ENCODE data around the gene CHRND.

The CHRND gene

GRCh38 chr2:232503809-232504323 is 22.1 kb upstream of the CHRND start:
- no peak for DNase-seq (ENCODE audit: low read depth in 2 of 2)

DNA sequence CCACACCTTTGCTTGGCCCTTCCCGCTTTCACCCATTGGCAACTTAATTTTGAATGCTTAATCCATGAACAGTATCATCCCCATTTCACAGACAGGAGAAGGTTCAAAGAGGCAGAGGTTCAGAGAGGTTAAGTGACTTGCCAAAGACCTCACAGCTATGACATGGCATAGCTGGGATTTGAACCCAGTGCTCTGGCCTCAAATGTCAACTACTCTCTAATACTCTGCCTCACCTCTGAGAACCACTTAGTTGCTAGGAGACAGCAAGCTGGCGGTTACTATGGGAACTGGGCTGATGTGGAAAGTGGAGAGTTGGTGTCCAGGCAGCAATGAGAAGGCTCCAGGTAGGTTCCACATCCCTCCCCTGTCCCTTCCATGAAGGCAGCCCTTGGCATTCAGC is 21.5 kb upstream of the CHRND start:
- no peak for DNase-seq (ENCODE audit: low read depth in 2 of 2)

DNA sequence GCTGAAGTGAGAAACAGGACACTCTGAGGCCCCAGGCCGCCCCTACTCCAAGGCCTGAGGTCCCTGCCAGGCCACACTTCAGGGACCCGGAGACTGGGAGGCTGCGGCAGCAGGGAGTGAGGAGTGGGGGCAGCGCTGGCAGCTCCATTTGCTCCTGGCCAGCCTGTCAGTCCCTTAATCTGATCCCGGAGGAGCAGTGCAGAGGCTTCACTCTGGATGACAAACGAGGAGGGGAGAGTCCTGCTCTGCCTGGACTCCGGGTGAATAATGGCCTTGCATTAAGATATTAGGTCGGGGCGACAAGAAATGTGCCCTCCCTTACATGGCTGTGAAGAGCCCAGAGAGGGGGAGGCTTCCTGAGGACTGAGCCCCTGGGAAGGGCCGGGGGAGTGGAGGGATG is 20.1 kb upstream of the CHRND start:
- no peak for DNase-seq (ENCODE audit: low read depth in 2 of 2)

GRCh38 chr2:232506709-232507108 is 19.3 kb upstream of the CHRND start:
- no peak for DNase-seq (ENCODE audit: low read depth in 2 of 2)

DNA sequence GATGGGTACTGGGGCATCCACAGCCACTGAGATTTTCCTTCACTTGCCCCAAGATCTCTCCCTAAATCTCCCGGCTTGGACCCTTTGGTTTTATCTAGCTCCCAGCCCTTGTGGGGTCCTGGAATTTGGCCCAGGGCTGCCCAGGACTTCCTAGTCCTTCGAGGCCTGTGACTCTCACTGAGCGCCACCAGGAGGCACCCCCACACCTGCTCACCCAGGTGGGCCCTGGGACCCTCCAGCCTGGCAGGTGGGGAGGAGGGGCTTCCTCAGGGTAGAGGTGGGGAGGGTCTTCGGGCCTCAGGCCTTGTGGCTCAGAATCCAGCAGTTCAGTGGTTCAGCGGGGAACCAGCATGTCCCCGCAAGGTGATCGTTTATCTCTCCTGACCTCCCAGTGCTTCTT is 17.7 kb upstream of the CHRND start:
- no peak for DNase-seq (ENCODE audit: low read depth in 2 of 2)

GRCh38 chr2:232511336-232511890 is 14.5 kb upstream of the CHRND start:
- DNase-seq (ENCODE audit: low read depth in 2 of 2), result no peak

DNA sequence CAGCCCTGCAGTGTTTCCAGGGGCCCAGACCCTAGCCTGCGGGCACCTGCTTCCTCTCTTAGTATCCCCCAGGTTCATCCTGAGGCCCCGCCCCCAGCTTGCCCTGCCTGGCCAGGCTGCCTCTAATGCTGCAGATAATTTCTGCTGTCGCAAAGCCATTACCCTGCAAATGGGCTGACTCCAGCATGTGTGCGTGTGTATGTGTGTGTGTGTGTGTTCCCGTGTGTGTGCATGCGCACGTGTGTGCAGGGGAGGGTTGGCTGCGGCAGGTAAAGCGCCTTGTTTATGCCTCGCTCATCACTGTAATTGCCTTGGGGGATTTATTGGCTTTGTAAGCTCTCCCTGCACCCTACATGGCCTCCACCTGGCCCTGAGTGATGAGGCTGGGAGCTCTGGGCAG is 13.4 kb upstream of the CHRND start:
- DNase-seq (ENCODE audit: low read depth in 2 of 2), result no peak

DNA sequence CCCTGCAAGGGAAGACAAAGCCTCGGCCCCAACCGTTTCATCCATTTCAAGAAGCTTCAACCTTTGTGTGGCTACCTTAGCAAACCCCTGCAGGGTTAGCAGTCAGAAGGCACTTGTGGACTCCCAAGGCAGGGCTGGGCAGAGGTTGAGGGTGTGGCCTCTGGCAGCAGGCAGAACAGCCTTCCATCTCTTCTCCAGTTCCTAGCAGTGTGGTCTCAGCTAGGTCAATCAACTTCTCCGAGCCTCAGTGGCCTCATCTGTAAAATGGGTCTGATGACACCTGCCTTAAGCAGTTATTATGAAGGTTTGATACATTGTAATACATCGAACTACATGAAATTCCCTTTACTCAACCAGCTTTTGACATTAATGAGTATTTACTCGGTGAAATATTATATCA is 12.6 kb upstream of the CHRND start:
- DNase-seq (ENCODE audit: low read depth in 2 of 2), result no peak

DNA sequence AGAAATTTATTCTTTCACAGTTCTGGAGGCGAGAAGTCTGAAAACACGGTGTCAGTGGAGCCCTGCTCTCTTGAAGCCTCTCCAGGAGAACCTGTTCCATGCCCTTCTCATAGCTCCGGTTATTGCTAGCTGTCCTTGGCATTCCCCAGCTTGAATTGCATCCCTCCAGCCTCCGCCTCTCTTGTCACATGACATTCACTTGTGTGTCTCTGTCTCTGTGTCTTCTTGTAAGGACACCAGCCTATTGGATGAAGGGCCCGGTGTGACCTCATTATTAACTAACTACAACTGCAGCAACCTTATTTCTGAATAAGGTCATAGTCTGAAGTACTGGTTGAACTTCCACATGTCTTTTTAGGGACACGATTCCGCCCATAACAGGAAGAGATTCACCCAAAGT is 10.3 kb upstream of the CHRND start:
- no peak for DNase-seq (ENCODE audit: low read depth in 2 of 2)

GRCh38 chr2:232516551-232516950 is 9.4 kb upstream of the CHRND start:
- DNase-seq (ENCODE audit: low read depth in 2 of 2), result no peak

DNA sequence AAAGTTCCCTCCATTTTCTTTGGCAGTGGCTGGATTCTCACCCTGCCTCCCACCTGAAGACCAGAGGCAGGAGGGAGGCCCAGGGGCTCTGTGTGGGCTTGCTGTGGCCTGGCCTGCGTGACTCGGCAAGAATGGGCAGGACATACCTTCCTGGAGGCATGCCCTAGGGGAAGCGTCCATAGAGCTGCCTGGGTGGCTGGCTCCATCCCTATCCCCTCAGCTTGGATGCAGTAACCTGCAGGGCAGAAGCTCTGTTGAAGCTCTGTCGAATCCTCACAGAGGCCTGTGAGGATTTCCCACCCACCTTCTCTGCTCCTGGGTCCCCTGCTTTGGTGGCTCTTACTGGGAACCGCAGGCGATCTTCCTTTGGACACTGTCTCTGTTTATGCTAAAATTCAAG is 7.1 kb upstream of the CHRND start:
- no peak for DNase-seq (ENCODE audit: low read depth in 2 of 2)

DNA sequence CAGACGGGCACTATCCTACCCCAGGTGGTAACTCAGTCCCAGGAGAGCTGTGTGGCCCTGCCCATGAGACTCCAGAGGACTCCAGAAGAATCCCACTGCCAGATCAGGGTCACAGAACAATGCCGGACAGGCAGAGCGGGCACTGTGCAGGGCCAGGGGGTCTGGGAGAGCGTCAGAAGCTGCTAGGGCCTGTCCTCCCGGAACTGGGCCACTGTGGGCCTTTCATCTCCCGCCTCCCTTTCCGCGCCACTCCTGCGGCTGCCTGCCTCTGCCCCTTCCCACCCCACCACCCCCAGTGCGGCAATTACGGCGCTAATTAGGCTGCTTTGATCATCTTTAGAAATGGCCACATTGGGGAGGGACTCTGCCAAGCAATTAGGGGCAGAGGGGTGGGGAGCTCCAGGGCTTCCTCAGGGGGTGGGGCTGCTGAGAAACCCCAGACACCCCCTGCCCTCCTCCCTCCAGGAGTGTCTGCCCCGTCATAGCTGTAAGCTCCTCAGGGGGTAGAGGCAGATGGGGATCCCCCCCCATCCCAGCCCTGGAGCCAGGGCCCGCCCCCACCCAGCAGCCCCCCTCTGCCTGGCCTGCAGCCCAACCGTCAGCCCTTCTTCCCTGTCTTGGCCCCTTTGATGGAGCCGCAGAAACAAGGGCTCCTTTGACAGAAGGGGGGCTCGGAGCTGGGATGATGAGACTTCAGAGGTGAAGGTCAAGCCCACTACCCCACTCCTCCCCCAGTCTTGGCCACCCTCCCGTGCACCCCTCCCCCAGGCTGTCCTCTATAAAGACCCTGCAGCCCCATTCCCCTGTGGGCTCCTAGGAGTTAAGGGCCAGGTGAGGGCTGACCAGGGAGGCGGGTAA is 6.2 kb upstream of the CHRND start, which contains the start of gene PRSS56:
TSS of gene PRSS56 (plus strand) at position 808 of the 858 bp plus-strand sequence. CDS start 211 bp downstream, outside the sequence.
- DNase-seq (ENCODE audit: low read depth in 2 of 2), result no peak

- no peak for DNase-seq (ENCODE audit: low read depth in 2 of 2)
These were observed 5.5 kb upstream of the CHRND start for GRCh38 chr2:232520489-232520888.

GRCh38 chr2:232521098-232521497 is 4.9 kb upstream of the CHRND start:
- no peak for DNase-seq (ENCODE audit: low read depth in 2 of 2)

DNA sequence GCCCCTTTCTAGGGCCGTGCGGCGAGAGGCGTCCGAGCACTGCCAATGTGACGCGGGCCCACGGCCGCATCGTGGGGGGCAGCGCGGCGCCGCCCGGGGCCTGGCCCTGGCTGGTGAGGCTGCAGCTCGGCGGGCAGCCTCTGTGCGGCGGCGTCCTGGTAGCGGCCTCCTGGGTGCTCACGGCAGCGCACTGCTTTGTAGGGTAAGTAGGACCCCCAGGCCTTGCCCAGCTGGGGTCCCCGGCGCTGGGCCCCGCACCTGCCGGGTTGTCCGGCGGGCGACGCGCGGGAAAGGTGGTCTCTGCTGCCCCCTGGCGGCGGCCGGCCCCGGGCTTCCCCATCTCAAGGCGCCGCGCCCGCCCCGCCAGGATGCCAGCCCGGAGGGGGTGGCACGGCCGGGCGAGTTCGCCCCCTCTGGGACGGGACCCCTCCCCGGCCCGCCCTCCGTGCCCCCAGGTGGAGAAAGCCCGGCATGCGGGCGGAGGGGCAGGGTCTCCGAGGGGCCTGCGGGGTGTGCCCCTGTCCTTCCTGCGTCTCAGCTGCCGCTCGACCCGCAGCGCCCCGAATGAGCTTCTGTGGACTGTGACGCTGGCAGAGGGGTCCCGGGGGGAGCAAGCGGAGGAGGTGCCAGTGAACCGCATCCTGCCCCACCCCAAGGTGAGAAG is 3.9 kb upstream of the CHRND start:
- DNase-seq (ENCODE audit: low read depth in 2 of 2), result peak; percentile 30 to 49

- DNase-seq (ENCODE audit: low read depth in 2 of 2), result no peak
These were observed 3.1 kb upstream of the CHRND start for GRCh38 chr2:232522623-232523401.

DNA sequence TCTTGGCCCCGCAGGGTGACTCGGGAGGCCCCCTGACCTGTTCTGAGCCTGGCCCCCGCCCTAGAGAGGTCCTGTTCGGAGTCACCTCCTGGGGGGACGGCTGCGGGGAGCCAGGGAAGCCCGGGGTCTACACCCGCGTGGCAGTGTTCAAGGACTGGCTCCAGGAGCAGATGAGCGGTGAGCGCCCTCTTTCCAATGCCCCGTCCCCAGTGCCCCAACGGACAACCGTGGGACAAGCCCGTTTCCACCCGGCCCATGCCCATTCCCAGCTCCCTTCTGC is 2.6 kb upstream of the CHRND start:
- DNase-seq (ENCODE audit: low read depth in 2 of 2), result no peak

DNA sequence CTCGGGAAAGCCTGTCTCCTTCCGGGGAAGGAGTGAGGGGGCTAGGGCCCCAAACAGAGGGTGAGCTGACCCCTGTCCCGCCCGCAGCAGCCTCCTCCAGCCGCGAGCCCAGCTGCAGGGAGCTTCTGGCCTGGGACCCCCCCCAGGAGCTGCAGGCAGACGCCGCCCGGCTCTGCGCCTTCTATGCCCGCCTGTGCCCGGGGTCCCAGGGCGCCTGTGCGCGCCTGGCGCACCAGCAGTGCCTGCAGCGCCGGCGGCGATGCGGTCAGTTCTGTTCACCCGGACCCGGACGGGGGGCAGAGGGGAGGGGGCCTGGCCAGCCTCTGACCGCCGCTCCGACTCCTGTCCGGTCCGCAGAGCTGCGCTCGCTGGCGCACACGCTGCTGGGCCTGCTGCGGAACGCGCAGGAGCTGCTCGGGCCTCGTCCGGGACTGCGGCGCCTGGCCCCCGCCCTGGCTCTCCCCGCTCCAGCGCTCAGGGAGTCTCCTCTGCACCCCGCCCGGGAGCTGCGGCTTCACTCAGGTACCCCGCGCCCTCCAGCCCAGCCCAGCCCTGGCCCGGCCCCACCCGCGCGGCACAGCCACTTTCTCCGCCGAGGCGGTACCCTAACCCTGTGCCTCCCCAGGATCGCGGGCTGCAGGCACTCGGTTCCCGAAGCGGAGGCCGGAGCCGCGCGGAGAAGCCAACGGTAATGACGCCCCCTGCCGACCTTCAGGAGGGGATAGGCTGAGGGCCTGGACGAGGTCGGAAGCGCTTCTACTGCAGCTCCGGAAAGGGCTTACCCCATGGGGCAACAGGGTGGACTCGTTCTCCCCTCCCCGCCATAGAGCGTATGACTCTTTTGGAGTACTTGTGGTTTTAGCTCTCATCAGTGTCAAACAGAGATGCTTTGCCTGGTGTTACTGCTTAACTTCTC is 2.0 kb upstream of the CHRND start:
- peak in 1 of 2 donors; percentile 18 for DNase-seq (ENCODE audit: low read depth in 2 of 2)

GRCh38 chr2:232524771-232525170 is 1.2 kb upstream of the CHRND start:
- no peak for DNase-seq (ENCODE audit: low read depth in 2 of 2)

DNA sequence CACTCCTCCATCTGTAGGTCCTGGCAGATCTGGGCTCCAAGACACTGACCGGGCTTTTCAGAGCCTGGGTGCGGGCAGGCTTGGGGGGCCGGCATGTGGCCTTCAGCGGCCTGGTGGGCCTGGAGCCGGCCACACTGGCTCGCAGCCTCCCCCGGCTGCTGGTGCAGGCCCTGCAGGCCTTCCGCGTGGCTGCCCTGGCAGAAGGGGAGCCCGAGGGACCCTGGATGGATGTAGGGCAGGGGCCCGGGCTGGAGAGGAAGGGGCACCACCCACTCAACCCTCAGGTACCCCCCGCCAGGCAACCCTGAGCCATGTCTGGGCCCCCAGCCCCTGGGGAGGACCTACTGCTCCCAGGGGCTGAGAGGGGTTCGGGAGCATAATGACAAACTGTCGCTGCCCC is 761 bp upstream of the CHRND start:
- DNase-seq (ENCODE audit: low read depth in 2 of 2), result no peak

DNA sequence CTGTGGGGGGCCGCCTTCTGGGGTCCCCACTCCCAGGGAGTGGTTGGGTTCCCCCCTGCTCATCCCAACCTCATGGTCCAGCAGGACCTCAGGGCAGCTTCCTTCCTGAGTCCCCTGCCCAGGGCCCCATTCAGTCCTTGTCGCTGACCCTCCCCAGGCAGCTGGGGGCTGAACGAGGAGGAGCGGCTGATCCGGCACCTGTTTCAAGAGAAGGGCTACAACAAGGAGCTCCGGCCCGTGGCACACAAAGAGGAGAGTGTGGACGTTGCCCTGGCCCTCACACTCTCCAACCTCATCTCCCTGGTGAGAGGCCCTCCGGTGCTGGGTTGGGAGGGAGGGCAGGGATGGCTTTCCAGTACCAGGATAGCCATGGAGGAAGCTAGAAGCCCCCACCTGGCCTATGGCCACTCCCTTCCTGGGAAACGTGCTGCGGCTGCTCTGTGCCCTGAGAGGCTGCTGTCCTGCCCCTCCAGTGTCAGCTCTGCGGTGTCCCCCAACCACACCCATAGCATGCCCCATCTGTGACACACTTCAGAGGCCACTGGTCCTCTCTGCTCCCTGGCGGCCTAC is 497 bp downstream of the CHRND start:
- no peak for DNase-seq (ENCODE audit: low read depth in 2 of 2)
